Measurements from ENCODE around the gene SLCO4A1. TPM values are rescaled to one million over a fixed set of nuclear protein-coding genes. Genes with fewer than 3 reads are reported as not detected.

Gene SLCO4A1
- polyA plus RNA-seq, 1 donor = 0.30 TPM

GRCh38 chr20:62716198-62716940 is 74.1 kb downstream of the SLCO4A1 start:
- DNase-seq (ENCODE audit: low read depth) = no peak

DNA sequence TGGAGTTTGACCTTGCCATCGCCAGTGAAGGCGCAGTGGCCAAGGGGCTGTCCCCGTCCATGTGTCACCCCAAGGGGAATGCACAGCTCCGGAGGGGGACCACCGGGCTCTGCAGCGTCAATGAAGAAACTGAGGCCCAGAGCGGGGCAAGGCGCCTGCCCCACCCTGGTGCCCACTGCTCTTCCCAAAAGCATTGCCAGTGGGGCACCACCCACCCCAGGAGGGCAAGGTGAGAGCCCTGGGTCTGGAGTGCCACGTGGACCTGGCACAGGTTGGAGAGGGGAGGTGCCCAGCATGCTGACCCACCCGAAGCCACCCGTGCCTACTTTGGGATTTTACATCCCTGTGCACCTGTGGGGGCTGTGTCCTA is 74.6 kb downstream of the SLCO4A1 start:
- DNase-seq (ENCODE audit: low read depth) = no peak

- DNase-seq (ENCODE audit: low read depth) = no peak
Measured at GRCh38 chr20:62717933-62718332, 75.6 kb downstream of the SLCO4A1 start.

DNA sequence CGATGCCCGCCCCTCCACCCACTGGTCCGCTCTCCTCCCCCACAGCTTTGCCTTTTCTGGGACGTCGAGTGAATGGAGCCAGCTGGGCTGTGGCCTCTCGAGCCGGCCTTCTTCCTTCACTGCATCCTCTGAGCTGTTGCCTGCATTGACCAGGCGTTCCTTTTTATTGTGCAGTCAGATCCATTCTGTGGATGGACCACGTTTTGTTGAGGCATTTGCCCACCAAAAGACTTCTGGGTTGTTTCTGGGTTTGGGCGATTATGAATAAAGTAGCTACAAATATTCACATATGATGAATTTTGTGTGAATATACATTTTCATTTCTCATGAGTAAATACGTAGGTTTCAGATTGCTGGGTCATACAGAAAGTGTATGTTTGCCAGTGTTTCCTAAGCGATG is 76.2 kb downstream of the SLCO4A1 start:
- DNase-seq (ENCODE audit: low read depth) = no peak

- DNase-seq (ENCODE audit: low read depth) = no peak
Measured at GRCh38 chr20:62719250-62719935, 77.1 kb downstream of the SLCO4A1 start.

Other genes with a start within 250 kb of the SLCO4A1 start
- gene CABLES2, start 235.2 kb upstream of the SLCO4A1 start, polyA plus RNA-seq (ENCODE audit: insufficient read length) = 4.4 TPM
- not detected for gene RBBP8NL, start 215.0 kb upstream of the SLCO4A1 start, polyA plus RNA-seq (ENCODE audit: insufficient read length)
- 0.09 TPM for gene GATA5, start 166.5 kb upstream of the SLCO4A1 start, polyA plus RNA-seq (ENCODE audit: insufficient read length)
- 0.10 TPM for gene NTSR1, start 66.3 kb downstream of the SLCO4A1 start, polyA plus RNA-seq (ENCODE audit: insufficient read length)
- gene MRGBP, start 154.0 kb downstream of the SLCO4A1 start, polyA plus RNA-seq (ENCODE audit: insufficient read length) = 9.7 TPM
- gene OGFR, start 162.3 kb downstream of the SLCO4A1 start, polyA plus RNA-seq (ENCODE audit: insufficient read length) = 14.7 TPM
- gene COL9A3, start 174.5 kb downstream of the SLCO4A1 start, polyA plus RNA-seq (ENCODE audit: insufficient read length) = 6.1 TPM
- 7.6 TPM for gene TCFL5, start 219.3 kb downstream of the SLCO4A1 start, polyA plus RNA-seq (ENCODE audit: insufficient read length)